T-helper 22 cell (primary cell): ENCODE results near the gene VENTX.

ENCODE experiments used
- DNase-seq: peaks from one replicate; pipeline ENCODE4 v3.0.0-alpha.2; 2020; ENCODE audit warnings: low read depth

The VENTX gene

GRCh38 chr10:133237588-133238465 lies at the start of gene VENTX:
VENTX (plus strand) TSS chr10:133237855; CDS start chr10:133237915, 60 bp downstream.
- no peak for DNase-seq

- no peak for DNase-seq
Observed at GRCh38 chr10:133187906-133188681, 49.6 kb upstream of the VENTX start.

DNA sequence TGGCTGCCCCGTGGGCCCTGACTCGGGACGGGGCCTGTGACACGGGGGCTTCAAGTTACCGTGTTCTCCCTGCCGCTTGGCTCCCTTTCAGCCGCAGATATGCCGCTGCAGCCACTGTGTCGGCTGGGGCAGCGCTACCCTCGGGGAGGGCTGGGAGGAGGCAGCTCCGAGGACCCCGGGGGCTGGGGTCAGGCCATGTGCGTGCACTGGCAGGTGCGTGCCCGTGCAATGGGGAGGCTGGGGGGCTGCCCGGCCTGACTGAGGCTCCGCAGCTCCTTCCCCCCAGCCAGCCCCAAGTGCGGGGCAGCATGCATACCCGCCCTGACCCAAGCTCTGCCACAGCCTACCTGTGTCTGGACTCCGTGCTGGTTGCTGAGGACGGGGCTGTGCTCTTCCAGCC lies 48.4 kb upstream of the VENTX start:
- DNase-seq, result no peak

DNA sequence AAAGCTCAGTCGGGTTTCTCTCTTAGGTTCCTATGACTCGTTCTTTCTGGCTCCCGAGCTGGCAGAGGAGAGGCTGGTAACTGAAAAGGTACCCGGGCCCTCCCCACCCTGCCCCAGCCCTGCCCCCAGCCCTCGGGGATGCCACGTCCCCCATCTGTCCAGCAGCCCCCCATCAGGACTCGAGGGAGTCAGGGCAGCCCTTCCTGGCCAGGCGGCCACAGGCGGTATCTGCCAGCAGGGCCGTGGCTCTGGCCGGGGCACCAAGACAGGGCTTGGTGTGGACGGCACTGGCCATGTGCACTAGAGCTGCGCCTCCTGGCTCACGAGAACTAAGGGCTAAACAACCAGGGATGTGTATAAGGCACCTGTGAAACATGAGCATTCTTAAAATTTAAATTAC lies 47.9 kb upstream of the VENTX start:
- no peak for DNase-seq

DNA sequence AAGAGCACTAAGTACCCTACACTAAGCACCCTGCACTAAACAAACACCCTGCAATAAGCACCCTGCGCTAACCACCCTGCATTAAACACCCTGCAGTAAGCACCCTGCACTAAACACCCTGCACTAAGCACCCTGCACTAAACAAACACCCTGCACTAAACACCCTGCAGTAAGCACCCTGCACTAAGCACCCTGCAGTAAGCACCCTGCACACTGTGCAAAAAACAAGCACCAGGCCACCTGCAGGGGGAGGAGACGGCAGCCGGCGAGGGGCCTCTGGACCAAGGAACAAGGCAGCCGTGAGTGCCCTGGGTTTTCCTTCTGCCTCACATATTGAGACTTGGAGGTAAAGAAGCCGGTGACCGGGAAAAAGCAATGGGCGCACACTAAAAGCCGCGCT lies 47.4 kb upstream of the VENTX start:
- no peak for DNase-seq

DNA sequence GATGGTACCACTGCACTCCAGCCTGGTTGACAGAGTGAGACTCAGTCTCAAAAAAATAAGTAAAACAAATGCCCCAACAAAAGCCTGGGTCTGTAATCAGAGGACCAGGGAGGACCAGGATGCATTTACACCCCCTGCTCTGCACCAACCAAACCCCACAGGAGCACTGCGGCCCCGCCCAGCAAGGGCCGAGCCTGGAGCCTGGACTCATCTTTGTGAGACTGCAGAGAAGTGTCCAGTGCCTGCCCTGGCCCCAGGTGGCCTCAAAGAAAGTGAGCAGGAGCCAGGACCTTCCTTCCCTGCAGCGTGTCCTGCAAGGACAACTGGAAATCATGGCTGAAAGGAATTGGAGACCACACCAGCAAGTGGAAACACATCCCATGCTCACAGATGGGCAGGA lies 46.0 kb upstream of the VENTX start:
- DNase-seq, result no peak

- no peak for DNase-seq
Observed at GRCh38 chr10:133194151-133194550, 43.5 kb upstream of the VENTX start.

- DNase-seq, result no peak
Observed at GRCh38 chr10:133195096-133195495, 42.6 kb upstream of the VENTX start.

DNA sequence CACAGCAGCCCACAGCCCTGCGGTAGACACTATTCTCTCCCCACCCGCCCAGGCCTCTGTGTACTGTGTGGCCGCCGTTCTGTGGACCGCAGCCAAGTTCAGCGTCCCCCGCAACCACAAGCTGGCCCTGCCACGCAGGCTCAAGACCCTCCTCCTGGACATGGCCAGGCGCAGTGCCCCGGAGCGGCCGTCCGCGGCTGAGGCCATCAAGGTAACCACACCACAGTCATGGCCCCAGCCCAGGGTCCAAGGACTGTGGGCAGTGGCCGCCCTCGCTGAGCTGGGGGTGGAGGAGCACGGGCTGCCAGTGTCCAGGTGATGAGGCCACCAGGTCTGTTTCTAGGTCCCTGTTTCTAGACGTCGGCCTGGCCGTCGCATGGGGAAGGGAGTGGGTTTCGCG lies 42.0 kb upstream of the VENTX start:
- no peak for DNase-seq

- DNase-seq, result no peak
Observed at GRCh38 chr10:133196221-133196915, 41.3 kb upstream of the VENTX start.

DNA sequence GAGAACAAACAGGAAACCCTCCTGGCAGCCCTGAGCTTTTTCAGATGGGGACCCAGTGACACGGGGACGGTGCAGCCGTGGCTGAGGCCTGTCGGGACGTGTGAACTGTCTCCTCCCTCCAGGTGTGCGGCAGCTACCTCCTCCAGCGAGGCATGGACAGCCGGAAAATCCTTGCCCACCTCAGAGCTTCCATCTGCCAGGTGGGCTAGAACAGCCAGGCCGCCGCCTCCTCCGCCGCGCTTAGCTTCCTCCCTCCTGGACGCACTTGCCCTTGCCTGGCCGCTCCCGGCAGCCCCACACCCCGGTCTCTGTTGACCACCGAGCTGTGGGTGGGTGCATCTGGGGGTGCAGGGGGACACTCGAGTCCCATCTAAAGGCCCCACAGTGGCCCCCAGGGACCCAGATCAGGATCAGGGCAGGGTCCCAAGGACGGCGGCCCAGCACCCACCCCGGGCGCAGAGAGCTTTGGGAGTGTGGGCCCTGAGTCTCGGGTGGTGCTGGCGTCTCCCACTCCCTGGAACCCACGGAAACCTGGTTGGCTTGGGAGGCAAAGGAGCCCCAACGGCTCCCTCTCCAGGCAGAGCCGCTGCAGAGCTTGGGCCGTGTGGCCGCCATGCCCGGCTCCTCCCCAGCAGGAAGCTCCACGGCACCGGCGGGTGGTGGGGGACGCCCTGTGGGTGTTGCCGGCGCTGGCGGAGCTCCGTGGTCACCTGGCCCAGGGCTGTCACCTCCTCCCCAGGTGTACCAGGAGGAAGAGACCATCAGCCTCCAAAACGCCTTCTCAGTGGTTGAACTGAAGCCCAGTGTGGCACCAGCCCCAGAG lies 40.5 kb upstream of the VENTX start:
- DNase-seq, result no peak

- no peak for DNase-seq
Observed at GRCh38 chr10:133197786-133198185, 39.9 kb upstream of the VENTX start.

DNA sequence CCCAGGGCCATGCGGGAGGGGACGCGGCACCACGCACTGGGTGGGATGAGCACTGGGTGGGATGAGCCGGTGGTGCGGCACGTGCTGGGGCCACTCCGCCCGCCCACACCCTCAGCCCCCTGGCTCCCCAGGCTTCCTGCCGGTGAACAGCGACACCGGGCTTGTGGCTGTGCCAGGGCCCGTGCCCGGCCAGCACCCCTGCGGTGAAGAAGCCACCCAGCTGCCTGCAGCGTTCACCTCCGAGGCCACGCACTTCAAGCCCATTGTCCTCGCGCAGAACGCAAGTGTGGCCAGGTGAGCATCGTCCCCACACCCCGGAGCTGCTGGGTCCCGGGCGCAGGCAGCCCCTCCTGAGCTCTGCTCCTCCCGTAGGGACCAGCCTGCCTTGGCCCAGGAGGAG lies 39.4 kb upstream of the VENTX start:
- no peak for DNase-seq

DNA sequence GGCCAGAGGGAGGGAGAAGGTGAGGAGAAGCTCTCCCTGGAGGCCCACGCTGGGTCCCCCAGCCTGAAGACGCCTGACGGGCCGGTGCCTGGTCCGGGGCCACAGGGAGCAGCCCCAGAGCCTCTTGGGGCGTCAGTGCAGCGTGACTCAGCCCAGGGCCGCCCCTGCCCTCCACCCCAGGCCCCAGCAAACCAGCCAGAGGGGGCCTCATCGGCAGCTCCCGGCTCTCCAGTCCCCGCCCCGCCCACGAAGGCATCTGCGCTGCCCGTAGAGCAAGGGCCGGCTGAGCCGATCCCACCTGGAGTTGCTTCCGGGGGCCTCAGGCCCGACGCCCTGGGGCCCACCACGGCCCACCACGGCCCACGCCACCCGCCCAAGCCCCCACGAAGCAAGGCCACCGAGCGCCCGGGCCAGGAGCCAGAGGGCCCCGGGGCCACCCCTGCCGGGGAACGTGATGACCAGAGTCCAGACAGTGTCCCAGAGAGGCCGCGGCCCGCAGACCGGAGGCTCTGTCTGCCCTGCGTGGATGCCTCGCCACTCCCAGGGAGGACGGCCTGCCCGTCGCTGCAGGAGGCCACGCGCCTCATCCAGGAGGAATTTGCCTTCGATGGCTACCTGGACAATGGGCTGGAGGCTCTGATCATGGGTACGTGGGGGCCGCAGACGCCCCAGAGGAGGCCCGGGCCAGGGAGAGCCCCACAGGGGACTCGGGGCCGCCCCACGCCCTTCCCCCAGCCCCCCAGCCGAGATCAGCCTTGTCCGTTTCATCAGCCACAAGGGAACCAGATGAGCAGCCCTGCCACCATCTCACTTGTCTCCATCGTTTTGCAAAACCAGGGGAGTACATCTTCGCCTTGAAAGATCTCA lies 38.8 kb upstream of the VENTX start:
- no peak for DNase-seq

- no peak for DNase-seq
Observed at GRCh38 chr10:133199488-133199885, 38.2 kb upstream of the VENTX start.

- no peak for DNase-seq
Observed at GRCh38 chr10:133199992-133200611, 37.6 kb upstream of the VENTX start.

- DNase-seq, result no peak
Observed at GRCh38 chr10:133200621-133201031, 37.0 kb upstream of the VENTX start.

GRCh38 chr10:133201151-133201947 lies 36.3 kb upstream of the VENTX start:
- no peak for DNase-seq

DNA sequence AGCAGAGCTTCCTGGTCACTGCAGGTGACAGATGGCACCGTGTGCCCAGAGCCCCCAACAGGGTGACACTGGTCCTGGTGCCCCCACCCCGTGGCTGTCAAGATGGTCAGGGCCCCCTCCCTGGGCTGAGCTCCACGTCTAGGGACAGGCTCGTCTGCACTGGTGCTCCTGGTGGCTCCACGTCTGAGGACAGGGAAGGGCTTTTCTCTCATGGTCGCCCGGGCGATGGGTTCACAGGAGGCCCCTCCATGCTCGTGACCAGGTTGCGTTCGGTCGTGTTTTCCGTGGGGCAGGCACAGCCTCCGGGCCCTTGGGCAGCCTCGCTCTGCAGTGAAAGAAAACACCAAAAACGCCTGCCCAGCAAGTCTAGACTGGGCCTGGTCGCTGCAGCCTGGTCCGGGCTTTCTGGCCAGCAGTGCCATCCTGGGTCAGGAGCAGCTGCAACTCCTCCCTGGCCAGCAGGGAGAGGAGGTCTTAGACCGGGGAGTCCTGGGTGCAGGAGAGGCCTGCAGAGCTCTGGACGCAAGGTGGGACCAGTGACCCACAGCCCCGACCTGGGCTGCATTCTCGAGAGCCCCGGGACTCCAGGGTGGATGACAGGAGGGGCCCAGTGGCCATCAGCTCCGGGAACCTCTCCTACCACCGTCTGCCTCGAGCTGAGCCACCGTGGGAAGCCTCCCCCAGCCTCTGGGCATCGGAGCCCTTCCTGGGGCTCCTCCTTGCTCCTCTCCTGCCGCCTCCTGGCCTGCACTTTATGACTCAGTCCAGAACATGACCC lies 35.5 kb upstream of the VENTX start:
- no peak for DNase-seq
